HG03196 (cell line): Measurements from ENCODE around the gene SH3TC1.

Experiments used
- ATAC-seq: cut with Tn5 transposase; IDR thresholded peaks from one replicate; pipeline ENCODE4 v1.9.1; 2021; ENCODE audit not compliant: unreplicated experiment

The SH3TC1 gene

GRCh38 chr4:8213121-8213520, 14.0 kb downstream of the SH3TC1 start:
- ATAC-seq, result no peak

GRCh38 chr4:8214136-8214535, 15.0 kb downstream of the SH3TC1 start:
- ATAC-seq, result no peak

DNA sequence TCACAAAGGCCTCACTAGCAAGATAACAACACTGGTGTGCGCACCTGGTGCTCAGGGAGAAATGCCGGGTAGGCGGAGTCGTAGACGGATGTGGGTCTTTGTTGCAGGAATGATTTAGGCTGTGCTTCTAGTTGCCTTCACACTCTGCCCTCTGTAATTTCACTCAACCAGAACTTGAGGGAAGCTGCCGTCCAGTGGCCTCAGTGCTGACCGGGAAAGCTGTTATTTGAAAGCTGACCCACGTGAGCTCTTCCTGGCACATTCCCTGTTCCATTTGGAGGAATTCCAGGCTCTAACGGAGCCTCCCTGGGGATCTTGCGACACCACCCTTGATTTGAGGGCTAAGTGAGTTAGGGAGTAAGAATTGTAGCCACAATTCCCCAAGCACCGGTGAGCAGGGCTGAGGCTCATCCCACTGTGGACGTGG, 15.9 kb downstream of the SH3TC1 start:
- ATAC-seq, result no peak

DNA sequence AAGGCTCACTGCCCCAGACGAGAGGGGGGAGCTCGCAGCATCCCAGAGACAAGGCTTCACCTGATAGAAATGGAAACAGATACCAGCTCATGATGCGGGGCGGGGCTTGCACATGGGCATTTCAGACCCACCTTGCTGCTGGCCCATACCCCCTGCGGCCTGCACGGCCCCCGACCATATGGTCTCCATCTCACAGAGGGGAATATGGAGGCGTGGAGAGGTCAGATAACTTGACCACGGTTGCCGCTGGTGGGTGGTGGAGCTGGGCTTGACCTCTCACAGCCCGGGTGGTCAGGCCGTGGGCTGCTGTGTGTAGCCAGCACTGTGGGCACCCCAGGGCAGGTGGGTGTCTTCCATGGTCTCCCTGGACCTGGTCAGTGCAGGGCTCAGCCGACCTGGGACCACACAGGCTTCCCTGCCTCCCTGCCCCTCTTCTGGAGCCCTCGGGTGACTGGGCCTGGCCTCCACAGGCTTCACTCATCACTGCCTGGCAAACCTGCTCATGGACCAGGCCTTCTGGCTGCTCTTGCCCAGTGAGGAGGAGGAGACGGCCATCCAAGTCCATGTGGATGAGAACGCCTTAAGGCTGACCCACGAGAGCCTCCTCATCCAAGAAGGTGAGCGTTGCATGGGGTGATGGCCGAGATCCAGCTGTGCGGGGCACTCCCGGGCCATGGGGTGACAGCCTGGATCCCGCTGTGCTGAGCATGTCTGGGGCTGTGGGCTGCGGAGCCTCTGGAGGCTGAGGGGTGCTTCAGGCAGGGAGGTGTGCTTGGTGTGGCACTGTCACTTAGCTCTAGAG, 16.8 kb downstream of the SH3TC1 start:
- no peak for ATAC-seq

DNA sequence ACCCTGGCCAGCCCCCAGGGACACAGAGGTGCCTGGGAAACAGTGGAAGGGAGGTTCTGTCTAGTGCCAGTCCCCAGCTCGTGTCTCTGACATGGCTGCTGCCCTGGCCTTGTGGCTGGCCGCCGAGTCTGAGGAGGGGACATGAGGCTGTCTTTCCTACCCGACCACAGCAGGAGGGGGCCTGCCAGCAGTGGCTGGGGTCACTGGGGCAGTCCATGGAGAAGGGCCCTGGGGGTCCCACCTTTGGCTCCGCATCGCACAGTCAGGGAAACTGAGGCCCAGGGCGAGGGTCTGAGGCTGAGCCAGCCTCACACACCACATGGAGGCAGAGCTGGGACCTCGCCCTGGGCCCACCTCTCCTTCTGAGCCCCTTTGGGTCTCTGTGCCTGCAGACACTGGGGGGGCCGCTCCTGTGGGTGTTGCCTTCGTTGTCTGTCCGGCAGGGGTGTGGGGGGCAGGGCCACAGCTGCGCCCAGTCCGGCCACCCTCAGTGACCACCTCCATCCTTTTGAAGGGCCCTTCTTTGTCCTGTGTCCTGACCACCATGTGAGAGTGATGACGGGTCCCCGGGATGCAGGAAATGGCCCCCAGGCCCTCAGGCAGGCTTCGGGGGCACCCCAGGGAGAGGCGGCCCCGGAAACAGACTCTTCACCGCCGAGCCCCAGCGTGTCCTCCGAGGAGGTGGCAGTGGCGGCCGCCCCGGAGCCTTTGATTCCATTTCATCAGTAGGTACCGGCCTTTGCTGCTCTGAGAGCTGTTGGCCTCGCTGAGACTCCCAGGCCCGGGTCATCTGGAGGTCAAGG, 17.6 kb downstream of the SH3TC1 start:
- ATAC-seq, result no peak

DNA sequence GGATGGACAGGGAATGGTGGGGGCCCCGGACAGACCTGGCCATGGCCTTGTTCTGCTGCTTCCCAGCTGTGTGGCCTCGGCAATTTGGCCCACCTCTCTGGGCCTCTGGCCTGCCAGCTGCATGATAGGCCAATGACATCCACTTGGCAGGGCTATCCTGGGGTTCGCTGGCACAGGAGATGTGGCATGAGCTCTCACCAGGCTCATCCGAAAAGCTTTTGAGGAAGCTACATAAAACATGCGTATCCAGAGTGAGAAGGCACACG, 18.1 kb downstream of the SH3TC1 start:
- no peak for ATAC-seq

GRCh38 chr4:8217871-8218270, 18.8 kb downstream of the SH3TC1 start:
- ATAC-seq, result no peak

DNA sequence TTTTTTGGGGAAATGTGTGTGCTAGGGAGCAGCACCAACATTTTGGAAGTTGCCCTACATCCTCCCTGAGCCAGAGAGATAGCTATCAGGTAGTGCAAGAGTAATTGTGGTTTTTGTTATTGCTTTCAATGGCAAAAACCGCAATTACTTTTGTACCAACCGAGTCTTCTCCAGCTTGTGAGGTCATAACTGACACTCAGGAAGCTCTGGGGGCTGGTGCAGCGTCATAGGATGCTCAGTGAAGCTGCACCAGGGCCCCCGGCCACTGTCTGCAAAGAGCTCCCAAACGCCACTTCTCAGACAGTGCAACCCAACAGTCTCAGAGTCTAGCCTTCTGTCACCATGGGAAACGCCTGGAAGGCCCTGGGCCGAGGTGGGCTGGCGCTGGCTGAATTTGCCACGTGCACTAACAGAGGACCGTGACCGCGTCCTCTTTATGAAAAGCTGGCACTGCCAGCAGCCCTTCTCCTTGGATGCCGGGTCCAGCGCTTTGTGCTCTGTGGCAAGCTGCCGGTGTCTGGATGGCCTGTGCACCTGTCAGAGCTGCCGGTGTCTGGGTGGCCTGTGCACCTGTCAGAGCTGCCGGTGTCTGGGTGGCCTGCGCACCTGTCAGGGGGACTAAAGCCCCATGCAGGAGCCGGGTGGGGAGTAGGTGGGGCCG, 19.4 kb downstream of the SH3TC1 start:
- ATAC-seq, result no peak

- no peak for ATAC-seq
These were observed 20.1 kb downstream of the SH3TC1 start for GRCh38 chr4:8219236-8219635.

DNA sequence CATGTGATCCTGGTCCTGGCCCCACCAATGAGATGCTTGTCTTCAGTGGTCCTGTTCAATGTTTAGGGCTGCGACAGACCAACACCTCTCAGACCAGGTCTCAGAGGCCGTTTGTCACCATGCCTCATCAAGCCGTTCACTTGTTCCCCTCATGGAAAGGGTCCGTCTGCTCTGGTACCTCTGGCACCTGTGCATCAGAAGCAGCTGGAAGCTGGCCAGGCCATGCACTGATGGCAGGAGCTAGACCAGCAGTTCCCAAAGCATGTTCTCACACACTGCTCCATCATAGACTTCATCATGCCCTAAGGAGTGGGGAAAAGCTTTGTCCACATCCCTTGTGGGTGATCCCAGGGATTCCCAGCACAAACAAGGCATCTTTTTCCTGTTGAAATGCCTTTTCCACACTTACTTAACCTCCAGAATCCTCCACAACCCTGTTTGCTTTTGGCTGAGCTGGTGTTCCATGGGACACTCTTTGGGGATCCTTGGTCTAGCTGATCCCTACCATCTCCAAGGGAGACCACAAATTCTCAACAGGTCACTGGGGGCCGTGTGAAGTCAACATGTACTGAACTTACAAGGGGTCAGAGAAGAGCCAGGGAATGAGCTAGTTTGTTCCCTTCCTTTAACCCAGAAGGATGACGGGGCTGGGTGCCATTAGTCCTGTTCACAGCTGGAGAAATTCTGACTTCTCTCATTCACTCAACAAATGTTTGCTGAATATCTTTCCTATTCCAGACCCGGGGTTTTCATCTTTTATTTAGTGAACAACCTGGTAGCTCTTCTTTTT, 21.8 kb downstream of the SH3TC1 start:
- ATAC-seq, result no peak

DNA sequence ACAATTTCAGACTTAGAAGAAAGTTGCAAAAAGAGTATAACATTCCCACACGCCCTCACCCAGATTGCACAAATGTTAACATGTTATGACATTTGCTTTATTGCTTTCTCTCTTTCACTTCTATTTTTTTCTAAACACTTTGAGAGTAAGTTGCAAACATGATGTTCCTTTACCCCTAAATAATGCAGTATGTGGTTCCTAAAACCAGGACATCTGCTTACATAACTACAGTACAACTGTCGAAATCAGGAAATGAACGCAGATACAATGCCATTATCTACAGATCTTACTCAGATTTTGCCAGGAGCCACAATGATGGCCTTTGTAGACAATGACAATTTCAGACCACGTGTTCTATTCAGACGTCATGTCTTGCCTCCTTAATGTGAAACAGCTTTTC, 22.4 kb downstream of the SH3TC1 start:
- no peak for ATAC-seq

DNA sequence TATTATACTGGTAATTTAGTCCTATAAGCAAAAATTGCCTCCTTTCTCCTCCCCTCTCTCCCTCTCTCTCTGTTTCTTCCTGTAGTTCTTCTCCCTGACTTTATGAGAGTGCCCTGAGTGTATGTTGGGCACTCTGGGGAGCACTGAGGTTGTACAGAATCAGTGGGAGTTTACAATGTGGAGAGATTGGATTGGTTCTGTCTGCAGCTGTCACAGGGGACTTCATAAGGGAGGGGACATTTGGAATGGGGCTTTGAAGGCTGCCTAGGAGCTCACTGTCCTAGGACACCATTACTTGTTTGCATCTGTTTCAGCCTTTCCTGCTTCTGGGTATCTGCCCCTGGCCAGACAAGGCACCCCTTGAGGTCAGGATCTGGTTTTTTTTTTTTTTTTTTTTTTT, 22.9 kb downstream of the SH3TC1 start:
- no peak for ATAC-seq

- no peak for ATAC-seq
These were observed 23.7 kb downstream of the SH3TC1 start for GRCh38 chr4:8222609-8223388.

- no peak for ATAC-seq
These were observed 25.3 kb downstream of the SH3TC1 start for GRCh38 chr4:8224267-8224974.

DNA sequence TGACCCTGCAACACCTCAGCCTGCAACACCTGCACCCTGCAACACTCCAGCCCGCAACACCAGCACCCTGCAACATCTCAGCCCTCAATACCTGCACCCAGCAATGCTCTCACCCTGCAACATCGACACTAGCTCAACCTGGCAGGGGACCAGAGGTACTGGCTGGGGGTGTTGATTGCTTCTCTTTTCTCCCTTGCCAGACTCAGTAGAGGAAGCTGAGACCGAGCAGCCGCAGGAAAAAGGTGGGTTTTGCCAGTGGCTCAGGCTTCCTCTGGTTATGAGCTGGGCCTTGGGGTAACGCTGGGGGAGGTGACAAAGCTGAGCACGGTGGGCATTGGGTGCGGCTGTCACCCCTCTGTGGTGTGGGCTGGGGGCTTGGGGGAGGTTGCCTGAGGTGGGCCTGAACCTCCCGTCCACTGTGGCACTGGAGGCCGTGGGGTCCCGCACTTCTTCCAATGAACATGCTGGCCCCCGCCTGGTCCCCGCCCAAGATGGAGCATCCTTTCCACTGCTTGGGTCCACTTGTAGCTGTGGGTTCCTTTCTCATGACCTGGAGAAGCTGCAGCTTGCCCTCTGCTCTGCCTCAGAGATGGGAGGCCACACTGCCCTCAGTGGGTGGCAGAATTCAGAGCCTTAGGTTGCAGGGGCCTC, 26.0 kb downstream of the SH3TC1 start:
- ATAC-seq, result no peak

GRCh38 chr4:8225706-8226443, 26.8 kb downstream of the SH3TC1 start:
- no peak for ATAC-seq

DNA sequence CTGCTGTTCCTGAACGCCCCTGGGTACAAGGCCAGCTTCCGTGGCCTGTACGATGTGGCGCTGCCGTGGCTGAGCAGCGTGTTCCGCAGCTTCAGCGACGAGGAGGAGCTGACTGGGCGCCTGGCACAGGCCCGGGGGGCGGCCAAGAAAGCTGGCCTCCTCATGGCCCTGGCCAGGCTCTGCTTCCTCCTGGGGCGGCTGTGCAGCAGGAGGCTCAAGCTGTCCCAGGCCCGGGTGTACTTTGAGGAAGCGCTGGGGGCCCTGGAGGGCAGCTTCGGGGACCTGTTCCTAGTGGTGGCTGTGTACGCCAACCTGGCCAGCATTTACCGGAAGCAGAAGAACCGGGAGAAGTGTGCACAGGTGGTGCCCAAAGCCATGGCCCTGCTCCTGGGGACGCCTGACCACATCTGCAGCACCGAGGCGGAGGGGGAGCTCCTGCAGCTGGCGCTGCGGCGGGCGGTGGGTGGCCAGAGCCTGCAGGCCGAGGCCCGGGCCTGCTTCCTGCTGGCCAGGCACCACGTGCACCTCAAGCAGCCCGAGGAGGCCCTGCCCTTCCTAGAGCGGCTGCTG, 28.2 kb downstream of the SH3TC1 start:
- ATAC-seq, result no peak

DNA sequence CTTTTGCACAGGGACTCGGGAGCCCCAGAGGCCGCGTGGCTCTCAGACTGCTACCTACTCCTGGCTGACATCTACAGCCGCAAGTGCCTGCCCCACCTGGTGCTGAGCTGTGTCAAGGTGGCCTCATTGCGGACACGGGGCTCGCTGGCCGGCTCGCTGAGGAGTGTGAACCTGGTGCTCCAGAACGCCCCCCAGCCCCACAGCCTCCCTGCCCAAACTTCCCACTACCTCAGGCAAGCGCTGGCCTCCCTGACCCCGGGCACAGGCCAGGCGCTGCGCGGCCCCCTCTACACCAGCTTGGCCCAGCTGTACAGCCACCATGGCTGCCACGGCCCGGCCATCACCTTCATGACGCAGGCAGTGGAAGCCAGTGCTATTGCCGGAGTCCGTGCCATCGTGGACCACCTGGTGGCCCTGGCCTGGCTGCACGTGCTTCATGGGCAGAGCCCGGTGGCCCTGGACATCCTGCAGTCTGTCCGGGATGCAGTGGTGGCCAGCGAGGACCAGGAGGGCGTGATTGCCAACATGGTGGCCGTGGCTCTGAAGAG, 28.8 kb downstream of the SH3TC1 start:
- no peak for ATAC-seq
